GM12873 (cell line): ENCODE results near the gene TPBGL.

Source experiments
- CTCF ChIP-seq: IDR thresholded peaks from 2 replicates; pipeline ENCODE4 v1.5.1; 2012; ENCODE audit warnings: low read depth, mild to moderate bottlenecking, moderate library complexity, low read length, control low read depth; ENCODE audit not compliant: insufficient read depth; ENCODE audit errors: missing control alignments

TPBGL gene

GRCh38 chr11:75277211-75277805, 36.7 kb downstream of the TPBGL start:
- TF ChIP-seq CTCF: no peak

GRCh38 chr11:75277991-75278790, 37.6 kb downstream of the TPBGL start:
- TF ChIP-seq CTCF: no peak

GRCh38 chr11:75279273-75279672, 38.7 kb downstream of the TPBGL start:
- TF ChIP-seq CTCF: no peak

- TF ChIP-seq CTCF: peak; percentile 98
Observed at GRCh38 chr11:75280227-75280701, 39.7 kb downstream of the TPBGL start.

GRCh38 chr11:75280770-75281468, 40.3 kb downstream of the TPBGL start:
- TF ChIP-seq CTCF: no peak

GRCh38 chr11:75281469-75282095, 41.0 kb downstream of the TPBGL start:
- no peak for TF ChIP-seq CTCF

- no peak for TF ChIP-seq CTCF
Observed at GRCh38 chr11:75283391-75283931, 42.9 kb downstream of the TPBGL start.
